Left lung (tissue), 10 donors: Measurements from ENCODE around the gene MYRFL. TPM values are rescaled to one million over a fixed set of nuclear protein-coding genes. Genes with fewer than 3 reads are reported as not detected.

Source experiments
- ATAC-seq: fragments of 200-7000 bp; cut with Tn5 transposase; one replicate; pipeline ENCODE4 v1.9.1; 2020; ENCODE audit warnings: moderate library complexity
- DNase-seq, 4 donors: peaks; one replicate each; pipeline ENCODE4 v3.0.0-alpha.2; 2013 to 2020
- H3K27ac ChIP-seq, 2 donors: fragments of 200-600 bp; sonication (generic) in 1 of 2; one replicate each; pipeline versions ENCODE4 v1.5.0 to v1.8.0; 2020 to 2021
- H3K27me3 ChIP-seq, 2 donors: fragments of 200-600 bp; sonication (generic) in 1 of 2; one replicate each; pipeline versions ENCODE4 v1.5.0 to v1.8.0; 2020 to 2021
- H3K36me3 ChIP-seq, 2 donors: fragments of 200-600 bp; sonication (generic) in 1 of 2; one replicate each; pipeline versions ENCODE4 v1.5.0 to v1.8.0; 2020 to 2021
- H3K4me1 ChIP-seq, 2 donors: fragments of 200-600 bp; one replicate each; pipeline ENCODE4 v1.8.0; 2021
- H3K4me3 ChIP-seq, 2 donors: fragments of 200-600 bp; sonication (generic) in 1 of 2; one replicate each; pipeline versions ENCODE4 v1.5.0 to v1.8.0; 2020 to 2021; ENCODE audit warnings: mild to moderate bottlenecking in 1 of 2
- H3K9me3 ChIP-seq, 2 donors: fragments of 200-600 bp; sonication (generic) in 1 of 2; one replicate each; pipeline versions ENCODE4 v1.5.0 to v1.8.0; 2020 to 2021
- intact Hi-C, 2 donors: fragments of 100-400 bp; cut with DNase I; formaldehyde crosslinking; loops; one replicate each; pipeline versions ENCODE4 v1.11.2 to v1.14.2; 2022
- polyA plus RNA-seq, 6 donors: library from polyadenylated mRNA; unstranded; fragments of 120-200 nt; gene quantifications; one replicate each; pipeline ENCODE4 v1.2.1, GENCODE V29; 2013; ENCODE audit not compliant: insufficient read length in 6 of 6
- total RNA-seq, 2 donors: library from RNA; stranded (reverse); fragmentation: NEBNext Ultra II Directional; extraction: Animal tissue kit (Norgen Biotek cat#: 25700); gene quantifications; one replicate each; pipeline ENCODE4 v1.2.1, GENCODE V29; 2021
- TF ChIP-seq, protein P1 (sequence below), 2 donors: fragments of 200-600 bp; sonication (generic) in 1 of 2; IDR thresholded peaks; one replicate each; pipeline versions ENCODE4 v1.5.0 to v1.8.0; 2021; ENCODE audit warnings: antibody characterized with exemption in 2 of 2
- donor health status: DM: no; HTN: yes; CAD: no.
- donor health status: DM: no; HTN: no; CAD: no.

Gene MYRFL
- total and polyA plus RNA-seq, 8 donors: 0.17 to 2.5 (median 0.77) TPM

GRCh38 chr12:69910694-69911093 is 85.7 kb downstream of the MYRFL start:
- ATAC-seq: no peak
- H3K36me3 ChIP-seq: no peaks in the 10 kb centered on the region
- no peak overlapping the region for H3K4me3 ChIP-seq
- H3K27ac ChIP-seq: no peak overlapping the region
- TF ChIP-seq, protein P1, sequence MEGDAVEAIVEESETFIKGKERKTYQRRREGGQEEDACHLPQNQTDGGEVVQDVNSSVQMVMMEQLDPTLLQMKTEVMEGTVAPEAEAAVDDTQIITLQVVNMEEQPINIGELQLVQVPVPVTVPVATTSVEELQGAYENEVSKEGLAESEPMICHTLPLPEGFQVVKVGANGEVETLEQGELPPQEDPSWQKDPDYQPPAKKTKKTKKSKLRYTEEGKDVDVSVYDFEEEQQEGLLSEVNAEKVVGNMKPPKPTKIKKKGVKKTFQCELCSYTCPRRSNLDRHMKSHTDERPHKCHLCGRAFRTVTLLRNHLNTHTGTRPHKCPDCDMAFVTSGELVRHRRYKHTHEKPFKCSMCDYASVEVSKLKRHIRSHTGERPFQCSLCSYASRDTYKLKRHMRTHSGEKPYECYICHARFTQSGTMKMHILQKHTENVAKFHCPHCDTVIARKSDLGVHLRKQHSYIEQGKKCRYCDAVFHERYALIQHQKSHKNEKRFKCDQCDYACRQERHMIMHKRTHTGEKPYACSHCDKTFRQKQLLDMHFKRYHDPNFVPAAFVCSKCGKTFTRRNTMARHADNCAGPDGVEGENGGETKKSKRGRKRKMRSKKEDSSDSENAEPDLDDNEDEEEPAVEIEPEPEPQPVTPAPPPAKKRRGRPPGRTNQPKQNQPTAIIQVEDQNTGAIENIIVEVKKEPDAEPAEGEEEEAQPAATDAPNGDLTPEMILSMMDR (IDR thresholded peaks at IDR 0.05): no peak
- no peaks in the 10 kb centered on the region for H3K27me3 ChIP-seq
- no peaks in the 10 kb centered on the region for H3K9me3 ChIP-seq
- intact Hi-C loops: no loop called here
- DNase-seq: no peak
- no peaks in the 10 kb centered on the region for H3K4me1 ChIP-seq

GRCh38 chr12:69913526-69913925 is 88.5 kb downstream of the MYRFL start:
- H3K4me3 ChIP-seq: no peak overlapping the region
- intact Hi-C loops: no loop called here
- TF ChIP-seq, protein P1 (IDR thresholded peaks at IDR 0.05): no peak
- DNase-seq (no peak), ATAC-seq (no peak)
- no peaks in the 10 kb centered on the region for H3K27me3 ChIP-seq
- H3K36me3 ChIP-seq: no peaks in the 10 kb centered on the region
- H3K9me3 ChIP-seq: no peaks in the 10 kb centered on the region
- H3K4me1 ChIP-seq: no peaks in the 10 kb centered on the region
- H3K27ac ChIP-seq: no peak overlapping the region

DNA sequence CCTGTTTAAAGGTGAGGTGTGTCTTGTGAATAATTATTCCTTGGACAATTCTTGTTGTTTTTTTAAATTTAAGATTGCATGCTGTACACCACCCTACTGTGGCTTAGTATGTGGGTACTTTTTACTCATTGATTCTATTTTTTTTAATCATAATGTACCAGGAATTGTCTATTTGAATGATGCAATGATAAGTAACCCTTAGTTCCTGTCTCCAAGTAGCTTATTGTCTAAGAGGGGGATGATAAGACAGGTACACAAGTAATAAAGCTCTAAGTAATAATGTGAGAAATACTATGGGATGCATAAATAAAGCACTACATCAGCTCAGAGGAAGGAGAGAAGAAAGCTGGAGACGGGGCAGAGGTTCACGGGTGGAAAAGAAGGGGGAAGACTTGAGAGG is 90.9 kb downstream of the MYRFL start:
- intact Hi-C loops: no loop called here
- TF ChIP-seq, protein P1 (IDR thresholded peaks at IDR 0.05): no peak
- Histone ChIP-seq H3K27me3 (no peaks in the 10 kb centered on the region), H3K27ac (no peak overlapping the region), H3K36me3 (no peaks in the 10 kb centered on the region), H3K9me3 (no peaks in the 10 kb centered on the region), H3K4me1 (no peaks in the 10 kb centered on the region), H3K4me3 (no peak overlapping the region)
- DNase-seq (no peak), ATAC-seq (no peak)

GRCh38 chr12:69916544-69917235 is 91.7 kb downstream of the MYRFL start:
- Histone ChIP-seq H3K4me3 (no peak overlapping the region), H3K4me1 (no peaks in the 10 kb centered on the region), H3K27ac (no peak overlapping the region), H3K36me3 (no peaks in the 10 kb centered on the region), H3K9me3 (no peaks in the 10 kb centered on the region), H3K27me3 (no peaks in the 10 kb centered on the region)
- peak in 2 of 4 donors; percentile 37 to 61 for DNase-seq
- intact Hi-C loops: no loop called here
- ATAC-seq: peak; percentile 98
- TF ChIP-seq, protein P1 (IDR thresholded peaks at IDR 0.05): no peak

DNA sequence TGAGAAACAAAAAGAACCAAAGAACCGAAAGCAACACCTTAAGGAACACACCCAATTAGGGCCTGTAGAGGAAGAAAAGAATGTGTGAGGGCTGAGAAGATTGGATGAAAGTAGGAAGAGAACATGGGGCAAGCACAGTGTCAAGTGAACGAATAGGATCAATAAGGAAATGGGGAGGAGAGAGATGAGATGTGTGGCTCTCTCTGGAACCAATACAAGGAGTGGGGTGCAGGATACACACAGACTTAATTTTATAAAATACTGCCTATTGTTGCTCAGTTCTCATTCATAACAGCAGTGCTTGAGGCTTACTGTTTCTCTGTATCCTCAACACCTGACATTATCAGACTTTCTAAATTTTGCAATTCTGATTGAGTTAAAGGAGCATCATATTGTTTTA is 93.3 kb downstream of the MYRFL start:
- H3K27ac ChIP-seq: no peak overlapping the region
- H3K4me1 ChIP-seq: no peaks in the 10 kb centered on the region
- no peaks in the 10 kb centered on the region for H3K9me3 ChIP-seq
- TF ChIP-seq, protein P1 (IDR thresholded peaks at IDR 0.05): no peak
- H3K4me3 ChIP-seq: no peak overlapping the region
- no peaks in the 10 kb centered on the region for H3K36me3 ChIP-seq
- intact Hi-C loops: no loop called here
- no peaks in the 10 kb centered on the region for H3K27me3 ChIP-seq
- no peak for DNase-seq
- no peak for ATAC-seq
